Endothelial cell of umbilical vein (primary cell): ENCODE measurements around the gene CST3. TPM values are rescaled to one million over a fixed set of nuclear protein-coding genes. Genes with fewer than 3 reads are reported as not detected.

Source experiments
- BruUV-seq: library from RNA; stranded (reverse); fragments of 400-500 nt; replicated peaks from 2 replicates; lab custom pipeline; 2021; lab: Mats Ljungman, UMichigan
- CTCF ChIA-PET: fragments of 300-600, 350-600 bp; sonication (Branson Sonifier 250); formaldehyde crosslinking; loops from one replicate; lab custom pipeline; 2021; ENCODE audit warnings: antibody characterized with exemption, inconsistent platforms; lab: Charles Lee
- POLR2A ChIA-PET: fragments of 300-600, 350-600 bp; sonication (Branson Sonifier 250); formaldehyde crosslinking; loops from one replicate; lab custom pipeline; 2021; ENCODE audit warnings: antibody characterized with exemption, inconsistent platforms; lab: Charles Lee
- DNase-seq: peaks from one replicate; pipeline ENCODE4 v3.0.0-alpha.2; 2011; ENCODE audit warnings: low read depth, low spot score
- FAIRE-seq: peaks from 2 replicates; lab custom pipeline; 2011; peaks lifted over from hg19 to GRCh38; lab: Jason Lieb, UNC
- H2AFZ ChIP-seq: 2 replicates; pipeline ENCODE4 v1.6.0; 2012; ENCODE audit warnings: low read depth, low read length, control low read depth, inconsistent platforms
- H3K27ac ChIP-seq: 2 replicates; pipeline ENCODE4 v1.5.1; 2011; ENCODE audit warnings: low read depth, mild to moderate bottlenecking, control low read depth, low read length, moderate library complexity; ENCODE audit not compliant: insufficient read depth
- H3K27me3 ChIP-seq, 2 experiments: 2 replicates each; pipeline versions ENCODE4 v1.6.0 to v1.6.1; 2011; ENCODE audit warnings: low read length in 2 of 2, mixed read lengths in 1 of 2; ENCODE audit not compliant: control insufficient read depth in 2 of 2, insufficient read depth in 2 of 2
- H3K36me3 ChIP-seq, 2 experiments: 2 replicates in 1 of 2; 3 replicates in 1 of 2; pipeline ENCODE4 v1.5.1; 2011; ENCODE audit warnings: low read length in 2 of 2, mild to moderate bottlenecking in 1 of 2, moderate library complexity in 1 of 2; ENCODE audit not compliant: control insufficient read depth in 2 of 2, insufficient read depth in 2 of 2; ENCODE audit errors: extremely low read depth in 1 of 2
- H3K4me1 ChIP-seq: 3 replicates; pipeline ENCODE4 v1.5.1; 2011; ENCODE audit warnings: mild to moderate bottlenecking, low read length; ENCODE audit not compliant: control insufficient read depth, insufficient read depth; ENCODE audit errors: extremely low read depth
- H3K4me2 ChIP-seq: 2 replicates; pipeline ENCODE4 v1.6.1; 2011; ENCODE audit warnings: low read length, control low read depth, mixed read lengths; ENCODE audit not compliant: insufficient read depth
- H3K4me3 ChIP-seq, 3 experiments: fragments of 200-600 bp in 1 of 3; sonication (generic), shearing (Covaris generic) in 1 of 3; replicated peaks in 1 of 3; 2 replicates each; pipeline ENCODE4 v1.5.1; 2011 to 2016; ENCODE audit warnings: control low read depth in 3 of 3, low read length in 3 of 3, mild to moderate bottlenecking in 2 of 3, inconsistent platforms in 1 of 3, low read depth in 1 of 3, moderate library complexity in 1 of 3; ENCODE audit not compliant: insufficient read depth in 1 of 3
- H3K79me2 ChIP-seq: 2 replicates; pipeline ENCODE4 v1.6.0; 2012; ENCODE audit warnings: low read length, inconsistent platforms; ENCODE audit not compliant: control insufficient read depth, insufficient read depth
- H3K9ac ChIP-seq: replicated peaks from 2 replicates; pipeline ENCODE3; 2011; ENCODE audit warnings: low read length, control low read depth; ENCODE audit not compliant: insufficient read depth; ENCODE audit errors: extremely low read depth
- H3K9me1 ChIP-seq: replicated peaks from 3 replicates; pipeline ENCODE4 v1.6.0; 2011; ENCODE audit warnings: mild to moderate bottlenecking, low read length; ENCODE audit not compliant: control insufficient read depth, insufficient read depth; ENCODE audit errors: extremely low read depth
- H3K9me3 ChIP-seq: replicated peaks from 2 replicates; pipeline ENCODE4 v1.5.1; 2012; ENCODE audit warnings: low read length, inconsistent platforms; ENCODE audit not compliant: control insufficient read depth, insufficient read depth
- H4K20me1 ChIP-seq: replicated peaks from 2 replicates; pipeline ENCODE3; 2011; ENCODE audit warnings: mild to moderate bottlenecking, low read length; ENCODE audit not compliant: control insufficient read depth, insufficient read depth; ENCODE audit errors: extremely low read depth
- EZH2 ChIP-seq: IDR thresholded peaks from 2 replicates; pipeline ENCODE4 v1.6.1; 2012; ENCODE audit warnings: borderline replicate concordance, low read depth, mild to moderate bottlenecking, moderate library complexity, low read length, inconsistent platforms; ENCODE audit not compliant: severe bottlenecking
- FOS ChIP-seq: IDR thresholded peaks from 2 replicates; pipeline ENCODE4 v1.6.1; 2011; ENCODE audit warnings: mild to moderate bottlenecking, low read length, moderate library complexity, borderline replicate concordance; ENCODE audit not compliant: insufficient read depth
- GATA2 ChIP-seq: IDR thresholded peaks from 2 replicates; pipeline ENCODE4 v1.7.0; 2011; ENCODE audit warnings: low read depth, mild to moderate bottlenecking, moderate library complexity, mixed read lengths, low read length; ENCODE audit not compliant: insufficient read length, insufficient read depth
- JUN ChIP-seq: IDR thresholded peaks from 2 replicates; pipeline ENCODE4 v1.6.1; 2011; ENCODE audit warnings: borderline replicate concordance, low read depth; ENCODE audit not compliant: insufficient read length, insufficient read depth
- MYC ChIP-seq: IDR thresholded peaks from one replicate; pipeline ENCODE4 v1.6.1; 2011; ENCODE audit warnings: mild to moderate bottlenecking, low read depth, low read length
- POLR2A ChIP-seq: IDR thresholded peaks from 2 replicates; pipeline ENCODE4 v1.6.1; 2012; ENCODE audit warnings: low read depth, mild to moderate bottlenecking, control low read depth, low read length
- POLR2AphosphoS5 ChIP-seq: IDR thresholded peaks from 2 replicates; pipeline ENCODE4 v1.6.1; 2012; ENCODE audit warnings: low read depth, mild to moderate bottlenecking, control low read depth, low read length, moderate library complexity; ENCODE audit not compliant: insufficient read depth
- dilution Hi-C: fragments of 300-500 bp; cut with MboI; formaldehyde crosslinking; loops from one replicate; pipeline ENCODE4 v1.15.0; 2019; ENCODE audit warnings: low sequenced_read_pairs; ENCODE audit not compliant: extremely low pct_ligation_motif_present
- intact Hi-C: fragments of 100-400 bp; cut with micrococcal nuclease; formaldehyde crosslinking; loops from one replicate; pipeline ENCODE4 v1.10.0; 2022
- polyA plus RNA-seq, 4 experiments: library from polyadenylated mRNA; depleted of rRNA in 3 of 4; stranded (reverse) in 3 of 4; unstranded in 1 of 4; fragments of >200 nt; gene quantifications; 2 replicates each; pipeline versions ENCODE4 v1.2.1 to v1.2.3, GENCODE V29; 2011 to 2012; ENCODE audit warnings: missing spikeins in 1 of 4
- total RNA-seq: library from RNA; stranded (reverse); gene quantifications from 2 replicates; pipeline ENCODE4 v1.2.3, GENCODE V29; 2021
- TF ChIP-seq, protein P1 (sequence below): IDR thresholded peaks from 2 replicates; pipeline ENCODE4 v1.6.1; 2011; ENCODE audit not compliant: insufficient read depth, insufficient read length
- TF ChIP-seq, protein P2 (sequence below), 2 donors: IDR thresholded peaks; 1 replicate in 1 of 2; 2 replicates in 1 of 2; pipeline ENCODE4 v1.5.1; 2011; ENCODE audit warnings: low read length in 2 of 2, mild to moderate bottlenecking in 2 of 2, moderate library complexity in 2 of 2, control low read depth in 1 of 2, inconsistent platforms in 1 of 2, low read depth in 1 of 2; ENCODE audit not compliant: insufficient read depth in 1 of 2; ENCODE audit errors: extremely low read depth in 1 of 2

CST3 gene
- total and polyA plus RNA-seq, 2 donors (not counting 3 experiments of a cell fraction or from before 2014, with no cell fraction given), result 251 to 479 TPM

DNA sequence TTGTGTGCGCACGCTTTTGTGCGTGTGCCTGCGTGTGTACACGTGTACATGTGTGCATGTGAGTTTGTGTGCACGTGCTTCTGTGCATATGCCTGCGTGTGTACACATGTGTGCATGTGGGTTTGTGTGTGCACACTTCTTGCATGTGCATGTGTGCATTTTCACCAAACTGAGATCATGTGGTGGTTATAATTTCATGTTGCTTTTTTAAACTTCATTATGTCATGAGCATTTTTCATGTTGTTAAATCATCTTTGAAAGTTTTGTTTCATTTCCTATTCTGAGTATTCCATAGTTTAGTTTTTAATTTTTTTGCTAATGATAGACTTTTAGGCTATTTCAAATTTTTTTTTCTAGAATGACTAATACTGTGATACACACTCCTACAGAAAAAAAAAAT, 6.4 kb upstream of the CST3 start:
- H3K36me3 ChIP-seq, result no peaks in the 10 kb centered on the region
- intact Hi-C loops, result no loop called here
- FAIRE-seq (peak; percentile 15), DNase-seq (no peak)
- BruUV-seq, result no TSS peak
- no peaks in the 10 kb centered on the region for H3K9me1 ChIP-seq
- H3K27ac ChIP-seq, result no peak overlapping the region
- no peaks in the 10 kb centered on the region for H3K79me2 ChIP-seq
- H3K9me3 ChIP-seq, result no peaks in the 10 kb centered on the region
- no peaks in the 10 kb centered on the region for H3K27me3 ChIP-seq
- no peak overlapping the region for H3K9ac ChIP-seq
- H3K4me2 ChIP-seq, result no peak overlapping the region
- CTCF ChIA-PET, result no interaction called here
- dilution Hi-C loops, result no loop called here
- no peak for TF ChIP-seq MYC
- TF ChIP-seq, protein P1, sequence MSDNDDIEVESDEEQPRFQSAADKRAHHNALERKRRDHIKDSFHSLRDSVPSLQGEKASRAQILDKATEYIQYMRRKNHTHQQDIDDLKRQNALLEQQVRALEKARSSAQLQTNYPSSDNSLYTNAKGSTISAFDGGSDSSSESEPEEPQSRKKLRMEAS, result peak; percentile 7
- H3K4me1 ChIP-seq, result peaks cover 16% of the 10 kb centered on the region
- H2AFZ ChIP-seq, result no peak overlapping the region
- POLR2A ChIA-PET, result no interaction called here
- no peak overlapping the region for H3K4me3 ChIP-seq
- H4K20me1 ChIP-seq, result no peaks in the 10 kb centered on the region

DNA sequence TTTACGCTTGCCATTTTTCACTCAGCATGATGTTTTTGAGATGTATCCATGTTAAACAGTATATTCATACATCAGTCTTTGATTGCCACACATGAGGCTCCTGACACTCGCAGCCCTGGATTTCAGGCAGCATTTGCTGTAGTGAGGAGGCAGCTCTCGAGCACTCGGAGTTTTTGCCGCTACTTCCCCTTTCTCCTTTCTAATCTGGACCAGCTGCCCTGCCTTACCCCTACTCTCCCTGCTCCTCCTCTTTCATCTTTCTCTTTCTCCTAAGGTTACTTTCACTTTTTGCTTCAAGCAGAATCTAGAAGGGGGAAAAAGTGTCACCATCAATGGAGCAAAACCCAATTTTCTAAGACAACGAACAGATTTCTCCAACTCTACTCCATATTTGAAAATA, 5.9 kb upstream of the CST3 start:
- intact Hi-C loops (no loop called here), dilution Hi-C loops (no loop called here)
- ChIA-PET CTCF (no interaction called here), POLR2A (no interaction called here)
- DNase-seq, result no peak
- TF ChIP-seq FOS (no peak), MYC (no peak), GATA2 (no peak), POLR2A (no peak), JUN (no peak), POLR2AphosphoS5 (no peak), EZH2 (no peak)
- TF ChIP-seq, protein P2, sequence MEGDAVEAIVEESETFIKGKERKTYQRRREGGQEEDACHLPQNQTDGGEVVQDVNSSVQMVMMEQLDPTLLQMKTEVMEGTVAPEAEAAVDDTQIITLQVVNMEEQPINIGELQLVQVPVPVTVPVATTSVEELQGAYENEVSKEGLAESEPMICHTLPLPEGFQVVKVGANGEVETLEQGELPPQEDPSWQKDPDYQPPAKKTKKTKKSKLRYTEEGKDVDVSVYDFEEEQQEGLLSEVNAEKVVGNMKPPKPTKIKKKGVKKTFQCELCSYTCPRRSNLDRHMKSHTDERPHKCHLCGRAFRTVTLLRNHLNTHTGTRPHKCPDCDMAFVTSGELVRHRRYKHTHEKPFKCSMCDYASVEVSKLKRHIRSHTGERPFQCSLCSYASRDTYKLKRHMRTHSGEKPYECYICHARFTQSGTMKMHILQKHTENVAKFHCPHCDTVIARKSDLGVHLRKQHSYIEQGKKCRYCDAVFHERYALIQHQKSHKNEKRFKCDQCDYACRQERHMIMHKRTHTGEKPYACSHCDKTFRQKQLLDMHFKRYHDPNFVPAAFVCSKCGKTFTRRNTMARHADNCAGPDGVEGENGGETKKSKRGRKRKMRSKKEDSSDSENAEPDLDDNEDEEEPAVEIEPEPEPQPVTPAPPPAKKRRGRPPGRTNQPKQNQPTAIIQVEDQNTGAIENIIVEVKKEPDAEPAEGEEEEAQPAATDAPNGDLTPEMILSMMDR (IDR thresholded peaks at IDR 0.05; ENCODE audit: extremely low read depth in 1 of 2, insufficient read depth in 1 of 2, low read depth in 1 of 2, low read length in 2 of 2), result no peak
- TF ChIP-seq, protein P1, result no peak
- no TSS peak for BruUV-seq
- Histone ChIP-seq H4K20me1 (no peaks in the 10 kb centered on the region), H3K27ac (no peak overlapping the region), H3K79me2 (no peaks in the 10 kb centered on the region), H3K36me3 (no peaks in the 10 kb centered on the region), H3K4me1 (peaks cover 16% of the 10 kb centered on the region), H2AFZ (no peak overlapping the region), H3K9ac (no peak overlapping the region), H3K9me1 (no peaks in the 10 kb centered on the region), H3K4me3 (no peak overlapping the region), H3K27me3 (no peaks in the 10 kb centered on the region), H3K9me3 (no peaks in the 10 kb centered on the region), H3K4me2 (no peak overlapping the region)
- no peak for FAIRE-seq
